LNCaP clone FGC (cell line): ENCODE results near the gene RBBP7.

Experiments used
- DNase-seq: peaks from one replicate; pipeline ENCODE4 v3.0.0-alpha.2; 2011; ENCODE audit warnings: low read depth
- H3K4me3 ChIP-seq: 2 replicates; pipeline ENCODE4 v1.5.1; 2011; ENCODE audit warnings: mild to moderate bottlenecking, low read depth, low read length, control low read depth
- TF ChIP-seq, protein P1 (sequence below): IDR thresholded peaks from 2 replicates; pipeline ENCODE4 v1.5.1; 2012; ENCODE audit warnings: mild to moderate bottlenecking; ENCODE audit not compliant: control insufficient read depth, insufficient read depth; ENCODE audit errors: extremely low read depth

The RBBP7 gene

DNA sequence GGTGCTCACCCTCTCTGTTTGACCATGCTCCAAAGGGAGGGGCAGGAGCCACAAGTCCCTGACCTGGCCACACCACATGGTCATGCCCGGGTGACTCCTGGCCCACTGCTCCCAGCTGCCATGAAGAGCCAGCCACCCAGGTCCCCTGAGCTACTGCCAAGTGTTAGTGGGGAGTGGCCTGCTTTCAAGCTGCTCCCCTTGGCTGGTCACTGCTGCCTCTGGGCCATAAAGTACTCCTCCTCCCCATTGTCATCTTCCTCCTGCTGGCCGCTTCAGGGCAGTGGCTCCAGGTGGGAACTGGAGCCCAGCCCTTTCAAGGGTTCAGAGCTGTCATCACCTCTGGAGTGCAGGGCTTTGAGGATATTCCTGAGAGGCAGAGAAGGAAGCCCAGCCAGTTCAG, 27.3 kb upstream of the RBBP7 start:
- no peak overlapping the region for H3K4me3 ChIP-seq
- no peak for DNase-seq
- TF ChIP-seq, protein P1, sequence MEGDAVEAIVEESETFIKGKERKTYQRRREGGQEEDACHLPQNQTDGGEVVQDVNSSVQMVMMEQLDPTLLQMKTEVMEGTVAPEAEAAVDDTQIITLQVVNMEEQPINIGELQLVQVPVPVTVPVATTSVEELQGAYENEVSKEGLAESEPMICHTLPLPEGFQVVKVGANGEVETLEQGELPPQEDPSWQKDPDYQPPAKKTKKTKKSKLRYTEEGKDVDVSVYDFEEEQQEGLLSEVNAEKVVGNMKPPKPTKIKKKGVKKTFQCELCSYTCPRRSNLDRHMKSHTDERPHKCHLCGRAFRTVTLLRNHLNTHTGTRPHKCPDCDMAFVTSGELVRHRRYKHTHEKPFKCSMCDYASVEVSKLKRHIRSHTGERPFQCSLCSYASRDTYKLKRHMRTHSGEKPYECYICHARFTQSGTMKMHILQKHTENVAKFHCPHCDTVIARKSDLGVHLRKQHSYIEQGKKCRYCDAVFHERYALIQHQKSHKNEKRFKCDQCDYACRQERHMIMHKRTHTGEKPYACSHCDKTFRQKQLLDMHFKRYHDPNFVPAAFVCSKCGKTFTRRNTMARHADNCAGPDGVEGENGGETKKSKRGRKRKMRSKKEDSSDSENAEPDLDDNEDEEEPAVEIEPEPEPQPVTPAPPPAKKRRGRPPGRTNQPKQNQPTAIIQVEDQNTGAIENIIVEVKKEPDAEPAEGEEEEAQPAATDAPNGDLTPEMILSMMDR = no peak

DNA sequence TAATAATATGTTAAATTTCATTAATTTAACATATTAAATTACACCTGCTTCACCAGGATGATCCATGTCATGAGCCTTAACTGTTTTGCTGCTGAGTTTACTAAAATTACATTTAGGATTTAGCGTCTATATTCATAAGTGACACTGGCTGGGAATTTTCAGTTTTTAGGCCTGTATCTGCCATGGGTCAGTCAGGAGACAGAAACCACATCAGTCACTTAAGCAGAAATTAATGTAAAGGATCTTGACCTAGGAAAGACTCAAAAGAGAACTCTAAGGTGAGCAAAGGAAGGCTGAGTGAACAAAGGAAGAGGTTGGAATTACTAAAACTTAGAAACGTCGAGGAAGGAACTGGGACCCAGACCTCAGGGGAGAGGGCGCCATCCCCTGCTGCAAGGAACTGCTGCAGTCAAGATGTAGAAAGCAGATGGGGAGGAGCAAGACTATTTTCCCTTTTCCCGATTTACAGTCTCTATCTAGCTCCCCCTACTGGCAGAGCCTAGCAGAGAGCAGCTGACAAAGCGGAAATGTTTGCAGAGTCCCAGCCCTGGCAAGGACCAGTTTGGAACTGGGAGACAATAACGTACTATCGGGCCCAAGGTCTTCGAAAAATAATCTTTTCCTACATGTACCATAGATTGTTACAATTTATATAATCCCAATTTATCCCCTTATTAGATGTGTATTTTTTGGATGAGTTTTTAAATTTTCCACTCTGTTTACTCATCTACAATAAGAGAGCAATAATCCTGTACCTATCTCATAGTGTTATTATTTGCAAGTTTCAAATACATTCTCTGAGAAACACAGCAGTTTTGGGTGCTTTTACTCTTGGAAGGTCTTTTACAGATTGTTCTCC, 22.6 kb upstream of the RBBP7 start:
- TF ChIP-seq, protein P1 = peak; percentile 74
- peak; percentile 53 for DNase-seq

GRCh38 chrX:16885628-16886027, 15.5 kb upstream of the RBBP7 start:
- no peak for DNase-seq
- TF ChIP-seq, protein P1 = no peak

More for the DNA sequence above, 22.6 kb upstream of the RBBP7 start:
- H3K4me3 ChIP-seq = no peak overlapping the region

GRCh38 chrX:16883487-16883804, 13.3 kb upstream of the RBBP7 start:
- TF ChIP-seq, protein P1 = no peak
- H3K4me3 ChIP-seq = no peak overlapping the region

More at GRCh38 chrX:16885628-16886027, 15.5 kb upstream of the RBBP7 start:
- no peak overlapping the region for H3K4me3 ChIP-seq

DNA sequence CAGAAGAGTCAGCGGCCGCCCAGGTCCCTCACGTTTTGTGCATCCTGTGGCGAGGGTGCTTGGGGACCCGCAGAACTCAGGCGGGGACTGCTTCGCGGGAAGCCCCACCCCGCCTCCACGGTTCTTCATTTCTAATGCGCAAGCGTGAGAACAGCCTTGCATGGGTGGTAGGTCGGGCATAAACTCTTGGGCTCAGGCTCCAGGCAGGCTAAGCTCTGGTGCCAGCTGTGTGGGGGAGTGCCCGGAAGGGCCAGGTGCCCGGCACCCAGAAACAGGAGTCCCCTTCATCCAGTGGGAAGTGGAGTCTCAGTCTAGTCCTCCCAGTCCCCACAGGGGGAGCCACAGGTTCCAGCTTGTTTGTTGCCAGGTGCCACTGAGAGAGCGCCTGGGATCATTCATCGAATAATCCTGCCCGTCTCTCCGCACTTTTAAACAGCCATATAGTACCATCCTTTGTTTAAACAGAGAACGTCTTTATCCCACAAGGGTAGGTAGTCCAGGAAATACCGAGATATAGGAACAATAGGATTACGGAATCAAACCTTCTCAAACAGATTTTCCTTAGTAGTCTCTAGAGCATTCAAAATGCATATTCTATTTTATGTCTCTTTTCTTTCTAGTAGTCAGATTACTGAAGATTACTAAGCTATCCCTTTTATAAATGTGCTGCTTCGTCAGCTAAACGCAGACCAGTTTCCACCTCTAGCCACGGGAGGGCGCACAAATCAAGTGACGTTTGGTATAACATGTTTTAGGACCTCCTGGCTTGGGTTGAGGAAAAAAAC, 12.7 kb upstream of the RBBP7 start:
- H3K4me3 ChIP-seq = peak overlapping the region; percentile 28; the same call in 1 of the 2 replicates
- TF ChIP-seq, protein P1 = peak; percentile 71
- DNase-seq = no peak

More at GRCh38 chrX:16883487-16883804, 13.3 kb upstream of the RBBP7 start:
- DNase-seq = no peak

DNA sequence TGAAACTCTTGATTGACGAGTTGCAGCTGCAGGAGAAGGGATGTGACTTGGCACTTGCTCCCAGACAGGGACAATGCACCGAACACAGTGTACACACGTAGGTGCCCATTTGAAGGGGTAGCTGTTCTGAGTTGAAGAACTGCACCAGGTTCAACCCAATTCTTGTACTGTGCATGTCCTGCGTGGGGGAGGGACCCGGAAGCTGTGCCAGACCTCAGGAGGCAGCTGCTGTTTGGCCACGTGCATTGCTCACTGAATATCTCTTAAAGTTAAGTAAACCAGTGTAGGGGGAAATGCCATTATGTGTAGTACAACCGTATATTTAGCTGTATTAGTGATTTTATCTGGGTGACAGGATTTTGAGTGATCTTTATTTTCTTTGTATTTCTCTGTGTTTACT, 12.0 kb upstream of the RBBP7 start:
- TF ChIP-seq, protein P1 = no peak
- no peak for DNase-seq
- no peak overlapping the region for H3K4me3 ChIP-seq

- no peak overlapping the region for H3K4me3 ChIP-seq
- TF ChIP-seq, protein P1 = no peak
- DNase-seq = no peak
These were observed 6.5 kb upstream of the RBBP7 start for GRCh38 chrX:16876696-16877095.
